Measurements from ENCODE around the gene IRAK2. TPM values are rescaled to one million over a fixed set of nuclear protein-coding genes. Genes with fewer than 3 reads are reported as not detected.

The IRAK2 gene
- polyA plus RNA-seq, 2 of the 4 experiments (the other 2 are of a cell fraction) = 7.9 to 12.5 TPM

DNA sequence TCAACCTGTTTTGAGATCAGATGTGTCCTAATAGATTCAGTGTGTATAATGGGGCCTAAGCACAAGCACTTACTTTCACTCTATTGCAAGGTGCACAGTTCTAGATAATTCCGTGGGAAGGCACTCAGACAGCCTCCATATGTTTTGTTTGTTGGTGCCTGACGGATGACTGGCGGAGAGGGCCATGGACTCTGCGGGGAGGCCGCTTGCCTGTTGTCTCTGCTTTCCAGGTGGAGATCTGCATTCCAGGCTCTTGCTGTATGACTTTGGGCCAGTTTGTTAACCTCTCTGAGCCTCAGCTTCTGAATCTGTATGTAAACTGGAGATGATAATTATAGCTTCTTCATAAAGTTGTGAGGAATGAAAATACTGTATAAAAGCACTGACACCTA is 1.5 kb downstream of the IRAK2 start:
- Histone ChIP-seq H3K27ac (peak overlapping the region; percentile 78 to 89), H3K9me3 (no peaks in the 10 kb centered on the region), H3K4me3 (peak overlapping the region; percentile 73), H3K4me1 (peaks cover 28% of the 10 kb centered on the region), H3K4me2 (peak overlapping the region; percentile 87)
- FAIRE-seq (no peak), ATAC-seq (no peak), DNase-seq (ENCODE audit: low read depth in 1 of 2, low spot score in 1 of 2) (no peak)
- POLR2A ChIA-PET = interaction anchor here (0.6 to 2.1 kb wide), 9 partner anchors 26 to 317 kb away, joined by 4 to 18 read pairs (median 6); partner anchors contain the start of gene TATDN2
- CTCF ChIA-PET = interaction anchor here (0.7 to 4.1 kb wide), 11 partner anchors 8 to 1197 kb away, joined by 3 to 33 read pairs (median 4); no protein-coding TSS in a partner anchor
- TF ChIP-seq EHMT2 (IDR thresholded peaks at IDR 0.05; ENCODE audit: low read depth) (no peak), FOXS1 (CRISPR knock-in tag; IDR thresholded peaks at IDR 0.05) (no peak), HDAC2 (IDR thresholded peaks at IDR 0.05) (no peak), KDM5A (IDR thresholded peaks at IDR 0.05) (no peak)
- WGBS (ENCODE audit: missing lambda C conversion rate) = 78% methylated on average over 5 of the region's 5 CpGs

DNA sequence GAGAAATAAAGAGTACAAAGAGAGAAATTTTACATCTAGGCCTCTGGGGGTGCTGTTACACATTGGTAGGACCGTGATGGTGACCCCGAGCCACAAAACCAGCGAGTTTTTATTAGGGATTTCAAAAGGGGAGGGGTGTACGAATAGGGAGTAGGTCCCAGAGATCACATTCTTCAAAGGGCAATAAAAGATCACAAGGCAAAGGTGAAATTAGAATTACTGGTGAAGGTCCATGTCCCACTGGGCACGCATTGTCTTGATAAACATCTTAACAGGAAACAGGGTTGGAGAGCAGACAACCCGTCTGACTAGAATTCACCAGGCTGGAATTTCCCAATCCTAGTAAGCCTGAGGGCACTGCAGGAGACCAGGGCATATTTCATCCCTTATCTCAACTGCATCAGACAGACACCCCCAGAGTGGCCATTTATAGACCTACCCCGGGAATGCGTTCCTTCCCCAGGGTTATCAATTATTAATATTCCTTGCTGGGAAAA is 4.3 kb downstream of the IRAK2 start:
- Histone ChIP-seq H3K9me3 (no peaks in the 10 kb centered on the region), H3K4me3 (peak overlapping the region; percentile 29; the same call in 1 of the 3 replicates), H3K4me2 (peak overlapping the region; percentile 73), H3K27ac (peak overlapping the region; percentile 77 to 82), H3K4me1 (peaks cover 45% of the 10 kb centered on the region)
- ATAC-seq (peak in 1 of 2 experiments; percentile 26; a peak in 3 of 6 replicates), DNase-seq (ENCODE audit: low read depth in 1 of 2, low spot score in 1 of 2) (peak in 1 of 2 experiments; percentile 75), FAIRE-seq (no peak)
- WGBS (ENCODE audit: missing lambda C conversion rate) = 5% methylated on average over 8 of the region's 8 CpGs
- CTCF ChIA-PET = interaction anchor here (0.6 to 4.1 kb wide), 6 partner anchors 17 to 113 kb away, joined by 3 to 20 read pairs (median 8); no protein-coding TSS in a partner anchor
- POLR2A ChIA-PET = no interaction called here
- no peak for TF ChIP-seq EHF (CRISPR knock-in tag; IDR thresholded peaks at IDR 0.05)
- TF ChIP-seq RAD21 (conservative IDR thresholded peaks at IDR 0.05 in 1 of 2, IDR thresholded peaks at IDR 0.05 in 1 of 2) = peak; percentile 63 to 77
- no peak for TF ChIP-seq TP53 (CRISPR knock-in tag; IDR thresholded peaks at IDR 0.05)
- TF ChIP-seq ATOH8 (CRISPR knock-in tag; IDR thresholded peaks at IDR 0.05; ENCODE audit: low read depth) = no peak; the same call in 1 of the 2 replicates
- TF ChIP-seq, protein P1, sequence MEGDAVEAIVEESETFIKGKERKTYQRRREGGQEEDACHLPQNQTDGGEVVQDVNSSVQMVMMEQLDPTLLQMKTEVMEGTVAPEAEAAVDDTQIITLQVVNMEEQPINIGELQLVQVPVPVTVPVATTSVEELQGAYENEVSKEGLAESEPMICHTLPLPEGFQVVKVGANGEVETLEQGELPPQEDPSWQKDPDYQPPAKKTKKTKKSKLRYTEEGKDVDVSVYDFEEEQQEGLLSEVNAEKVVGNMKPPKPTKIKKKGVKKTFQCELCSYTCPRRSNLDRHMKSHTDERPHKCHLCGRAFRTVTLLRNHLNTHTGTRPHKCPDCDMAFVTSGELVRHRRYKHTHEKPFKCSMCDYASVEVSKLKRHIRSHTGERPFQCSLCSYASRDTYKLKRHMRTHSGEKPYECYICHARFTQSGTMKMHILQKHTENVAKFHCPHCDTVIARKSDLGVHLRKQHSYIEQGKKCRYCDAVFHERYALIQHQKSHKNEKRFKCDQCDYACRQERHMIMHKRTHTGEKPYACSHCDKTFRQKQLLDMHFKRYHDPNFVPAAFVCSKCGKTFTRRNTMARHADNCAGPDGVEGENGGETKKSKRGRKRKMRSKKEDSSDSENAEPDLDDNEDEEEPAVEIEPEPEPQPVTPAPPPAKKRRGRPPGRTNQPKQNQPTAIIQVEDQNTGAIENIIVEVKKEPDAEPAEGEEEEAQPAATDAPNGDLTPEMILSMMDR (IDR thresholded peaks at IDR 0.05) = peak; percentile 78
- TF ChIP-seq HOXB5 (CRISPR knock-in tag; IDR thresholded peaks at IDR 0.05) = no peak
- peak; percentile 92 for TF ChIP-seq GATA3 (IDR thresholded peaks at IDR 0.05; ENCODE audit: borderline replicate concordance)
- no peak for TF ChIP-seq PBX3 (IDR thresholded peaks at IDR 0.05)
- no peak for TF ChIP-seq FOSL2 (IDR thresholded peaks at IDR 0.05)
- TF ChIP-seq FOSL2 (CRISPR knock-in tag; IDR thresholded peaks at IDR 0.05) = peak; percentile 44; the same call in 1 of the 2 replicates
- TF ChIP-seq HES2 (IDR thresholded peaks at IDR 0.05) = no peak
- TF ChIP-seq PHF8 (IDR thresholded peaks at IDR 0.05; ENCODE audit: borderline replicate concordance, low read depth) = no peak
- TF ChIP-seq KDM5A (IDR thresholded peaks at IDR 0.05) = no peak
- TF ChIP-seq SMC3 (IDR thresholded peaks at IDR 0.05) = peak; percentile 61
- TF ChIP-seq, protein P2, sequence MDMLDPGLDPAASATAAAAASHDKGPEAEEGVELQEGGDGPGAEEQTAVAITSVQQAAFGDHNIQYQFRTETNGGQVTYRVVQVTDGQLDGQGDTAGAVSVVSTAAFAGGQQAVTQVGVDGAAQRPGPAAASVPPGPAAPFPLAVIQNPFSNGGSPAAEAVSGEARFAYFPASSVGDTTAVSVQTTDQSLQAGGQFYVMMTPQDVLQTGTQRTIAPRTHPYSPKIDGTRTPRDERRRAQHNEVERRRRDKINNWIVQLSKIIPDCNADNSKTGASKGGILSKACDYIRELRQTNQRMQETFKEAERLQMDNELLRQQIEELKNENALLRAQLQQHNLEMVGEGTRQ (IDR thresholded peaks at IDR 0.05) = no peak
- TF ChIP-seq MYC (IDR thresholded peaks at IDR 0.05; ENCODE audit: borderline replicate concordance, low read length) = no peak
- TF ChIP-seq EP300 (IDR thresholded peaks at IDR 0.05) = peak in 1 of 2 experiments; percentile 49; a peak in 1 of 5 replicates
- peak in 1 of 2 experiments; percentile 49; a peak in 2 of 5 replicates for TF ChIP-seq JUN (IDR thresholded peaks at IDR 0.05)
- no peak for TF ChIP-seq POLR2A (IDR thresholded peaks at IDR 0.05; ENCODE audit: low read length)
- TF ChIP-seq ZC3H11A (IDR thresholded peaks at IDR 0.05) = no peak
- TF ChIP-seq JUNB (IDR thresholded peaks at IDR 0.05) = peak; percentile 38; the same call in 1 of the 2 replicates
- TF ChIP-seq ZFP36 (IDR thresholded peaks at IDR 0.05; ENCODE audit: borderline replicate concordance, partially characterized antibody) = no peak
- no peak for TF ChIP-seq HEYL (CRISPR knock-in tag; IDR thresholded peaks at IDR 0.05)
- no peak for TF ChIP-seq FOSB (CRISPR knock-in tag; IDR thresholded peaks at IDR 0.05)
- TF ChIP-seq CHD4 (IDR thresholded peaks at IDR 0.05; ENCODE audit: borderline replicate concordance) = no peak
- no peak for TF ChIP-seq CHD2 (IDR thresholded peaks at IDR 0.05; ENCODE audit: low read length, partially characterized antibody)
- no peak; the same call in 1 of the 2 replicates for TF ChIP-seq HOXB13 (CRISPR knock-in tag; IDR thresholded peaks at IDR 0.05; ENCODE audit: low read depth)
- TF ChIP-seq, protein P3, sequence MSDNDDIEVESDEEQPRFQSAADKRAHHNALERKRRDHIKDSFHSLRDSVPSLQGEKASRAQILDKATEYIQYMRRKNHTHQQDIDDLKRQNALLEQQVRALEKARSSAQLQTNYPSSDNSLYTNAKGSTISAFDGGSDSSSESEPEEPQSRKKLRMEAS (IDR thresholded peaks at IDR 0.05) = no peak
- TF ChIP-seq NPAS2 (CRISPR knock-in tag; IDR thresholded peaks at IDR 0.05; ENCODE audit: borderline replicate concordance) = no peak
- no peak for TF ChIP-seq RCOR1 (IDR thresholded peaks at IDR 0.05; ENCODE audit: low read depth, low read length)
- TF ChIP-seq BHLHE40 (IDR thresholded peaks at IDR 0.05; ENCODE audit: low read depth, low read length) = no peak

All from A549 (cell line).